HG02938 (cell line): Measurements from ENCODE around the gene TPPP.

Source experiments
- ATAC-seq: cut with Tn5 transposase; IDR thresholded peaks from one replicate; pipeline ENCODE4 v1.9.1; 2021; ENCODE audit warnings: mild to moderate bottlenecking, moderate library complexity; ENCODE audit not compliant: unreplicated experiment

TPPP gene

DNA sequence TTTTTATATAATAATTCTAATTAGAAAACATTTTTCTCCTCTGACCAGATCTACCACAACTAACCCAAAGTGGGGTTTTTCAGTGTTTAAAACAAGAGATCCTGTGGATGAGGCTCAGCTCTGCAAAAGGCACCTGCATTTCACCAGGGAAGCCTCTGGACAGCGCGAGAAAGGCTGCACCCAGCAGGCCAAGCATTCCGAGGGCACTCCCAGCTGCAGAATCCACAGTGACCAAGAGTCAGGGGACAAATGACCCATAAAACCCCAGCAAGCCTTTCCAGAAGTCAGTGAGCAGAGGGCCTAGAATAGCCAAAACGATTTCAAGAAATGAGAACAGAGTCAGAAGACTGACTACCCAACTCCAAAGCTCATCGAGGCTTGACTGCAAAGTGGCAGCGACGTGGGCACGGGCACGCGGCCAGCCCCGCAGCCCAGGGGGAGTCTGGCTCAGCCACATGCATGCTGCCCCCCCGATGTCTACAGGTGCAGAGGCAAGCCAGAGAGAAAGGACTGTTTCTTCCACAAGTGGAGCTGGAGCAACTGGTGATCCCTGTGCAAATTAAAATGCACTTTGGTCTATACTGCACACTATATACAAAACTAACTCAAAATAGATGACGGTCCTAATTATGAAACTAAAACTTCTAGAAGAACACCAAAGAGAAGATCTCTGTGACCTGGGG lies 26.2 kb downstream of the TPPP start:
- ATAC-seq, result no peak

- ATAC-seq, result no peak
Observed at GRCh38 chr5:665956-666711, 27.0 kb downstream of the TPPP start.

DNA sequence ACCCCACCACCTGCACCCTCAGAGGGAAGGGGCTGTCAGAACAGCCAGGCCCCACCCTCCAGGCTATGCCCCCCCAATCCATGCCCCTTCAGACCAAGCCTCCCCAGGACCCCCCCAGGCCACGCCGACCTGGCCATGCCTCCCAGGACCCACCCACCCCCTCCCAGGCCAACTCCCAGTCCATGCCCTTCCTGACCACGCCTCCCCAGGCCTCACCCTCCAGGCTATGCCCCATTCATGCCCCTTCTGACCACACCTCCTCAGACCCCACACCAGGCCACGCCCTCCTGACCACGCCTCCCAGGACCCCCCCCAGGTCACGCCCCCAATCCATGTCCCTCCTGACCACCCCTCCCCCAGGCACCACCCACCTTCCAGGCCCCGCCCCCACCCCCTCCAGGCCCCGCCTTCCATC lies 27.6 kb downstream of the TPPP start:
- no peak for ATAC-seq

GRCh38 chr5:664994-665360 lies 28.2 kb downstream of the TPPP start:
- ATAC-seq, result no peak

DNA sequence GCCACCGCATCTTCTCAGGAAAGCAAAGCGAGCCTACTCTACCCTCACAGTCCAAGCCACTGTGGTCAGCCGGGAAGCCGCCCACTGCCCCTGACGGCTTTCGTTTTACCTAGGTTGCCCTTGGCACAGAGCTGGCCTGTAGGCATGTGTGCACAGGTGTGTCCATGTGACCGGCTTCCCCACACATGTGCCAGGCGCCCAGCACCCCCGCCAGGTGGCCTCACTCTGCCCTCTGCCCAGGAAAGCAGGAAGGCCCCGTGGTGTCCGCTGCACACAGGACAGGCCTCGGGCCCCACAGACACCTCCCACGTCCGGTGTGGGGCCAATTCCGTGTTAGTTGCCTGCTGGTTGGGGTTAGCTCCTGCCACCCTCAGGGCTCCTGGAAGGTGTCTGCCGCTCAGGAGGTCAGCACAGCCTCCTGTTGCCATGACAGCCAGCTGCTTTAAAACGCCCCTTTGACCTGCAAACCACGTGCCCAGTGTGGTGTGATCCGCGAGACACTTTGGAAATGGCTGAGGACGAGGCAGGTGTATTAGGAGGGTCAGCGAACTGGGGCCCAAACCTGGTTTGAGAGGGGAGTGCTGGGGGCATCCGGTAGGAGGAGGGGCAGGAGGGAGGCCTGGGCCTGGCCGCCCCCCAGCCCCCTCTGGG lies 28.7 kb downstream of the TPPP start:
- ATAC-seq, result no peak

DNA sequence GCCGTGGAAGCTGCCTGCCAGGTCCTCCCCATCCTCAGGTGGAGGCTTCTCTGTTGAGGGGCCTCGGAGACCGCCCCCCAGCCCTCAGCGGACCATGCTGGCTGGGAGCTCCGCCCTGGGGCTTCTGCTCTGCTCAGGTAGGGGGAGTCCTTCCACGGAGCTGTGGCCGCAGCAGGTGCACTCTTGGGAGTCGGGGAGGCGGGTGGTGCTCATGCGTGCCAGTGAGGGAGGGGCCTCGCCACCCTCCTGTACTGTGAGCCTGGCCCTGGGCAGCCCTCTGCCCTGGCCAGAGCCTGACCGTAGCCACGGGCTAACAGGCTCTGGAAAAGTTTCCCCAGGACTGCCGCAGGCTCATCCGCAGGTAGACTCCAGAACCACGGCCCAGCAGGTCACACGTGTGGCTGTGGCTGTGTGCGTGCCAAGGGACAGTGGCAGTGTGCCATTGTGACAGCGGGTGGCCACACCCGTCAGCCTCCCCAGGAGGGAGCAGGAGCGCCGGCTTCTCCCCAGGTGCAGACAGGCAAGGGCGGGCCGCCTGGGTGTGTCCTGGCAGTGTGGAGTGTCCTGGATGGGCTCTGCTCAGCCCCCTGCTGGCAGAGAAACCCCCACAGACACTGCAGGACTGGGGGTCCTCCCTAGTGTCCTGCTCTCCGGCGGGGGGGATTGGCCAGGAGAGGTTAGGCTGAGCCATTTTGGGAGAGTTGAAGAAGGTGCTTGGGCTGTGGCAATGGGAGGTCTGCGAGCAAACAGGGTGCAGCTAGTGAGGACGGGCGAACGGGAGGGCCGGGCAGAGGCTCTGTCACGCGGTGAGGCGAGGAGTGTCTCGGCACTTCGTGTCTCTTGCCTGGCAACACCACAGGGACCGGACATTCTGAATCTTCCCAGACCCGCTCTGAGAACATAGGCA lies 29.5 kb downstream of the TPPP start:
- no peak for ATAC-seq

DNA sequence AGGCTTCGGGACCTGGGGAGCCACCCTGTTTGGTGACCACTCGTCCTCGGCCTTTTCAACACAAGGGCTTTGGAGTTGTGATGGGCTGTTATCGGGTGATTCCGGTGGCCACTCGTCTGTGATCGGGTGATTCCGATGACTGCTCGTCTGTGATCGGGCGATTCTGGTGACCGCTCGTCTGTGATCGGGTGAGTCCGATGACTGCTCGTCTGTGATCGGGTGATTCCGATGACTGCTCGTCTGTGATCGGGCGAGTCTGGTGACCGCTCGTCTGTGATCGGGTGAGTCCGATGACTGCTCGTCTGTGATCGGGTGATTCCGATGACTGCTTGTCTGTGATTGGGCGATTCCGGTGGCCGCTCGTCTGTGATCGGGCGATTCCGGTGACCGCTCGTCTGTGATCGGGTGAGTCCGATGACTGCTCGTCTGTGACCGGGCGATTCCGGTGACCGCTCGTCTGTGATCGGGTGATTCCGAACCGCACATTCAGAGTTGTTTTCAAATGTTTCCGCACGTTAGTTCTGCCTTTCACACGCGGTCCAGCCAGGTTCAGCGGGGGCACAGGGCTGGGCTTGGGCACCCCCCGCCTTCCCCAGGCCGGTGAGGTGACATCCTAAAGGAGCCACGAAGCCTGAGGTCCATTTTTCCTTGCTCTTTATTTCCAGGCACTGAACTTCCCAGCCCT lies 30.3 kb downstream of the TPPP start:
- ATAC-seq, result no peak

DNA sequence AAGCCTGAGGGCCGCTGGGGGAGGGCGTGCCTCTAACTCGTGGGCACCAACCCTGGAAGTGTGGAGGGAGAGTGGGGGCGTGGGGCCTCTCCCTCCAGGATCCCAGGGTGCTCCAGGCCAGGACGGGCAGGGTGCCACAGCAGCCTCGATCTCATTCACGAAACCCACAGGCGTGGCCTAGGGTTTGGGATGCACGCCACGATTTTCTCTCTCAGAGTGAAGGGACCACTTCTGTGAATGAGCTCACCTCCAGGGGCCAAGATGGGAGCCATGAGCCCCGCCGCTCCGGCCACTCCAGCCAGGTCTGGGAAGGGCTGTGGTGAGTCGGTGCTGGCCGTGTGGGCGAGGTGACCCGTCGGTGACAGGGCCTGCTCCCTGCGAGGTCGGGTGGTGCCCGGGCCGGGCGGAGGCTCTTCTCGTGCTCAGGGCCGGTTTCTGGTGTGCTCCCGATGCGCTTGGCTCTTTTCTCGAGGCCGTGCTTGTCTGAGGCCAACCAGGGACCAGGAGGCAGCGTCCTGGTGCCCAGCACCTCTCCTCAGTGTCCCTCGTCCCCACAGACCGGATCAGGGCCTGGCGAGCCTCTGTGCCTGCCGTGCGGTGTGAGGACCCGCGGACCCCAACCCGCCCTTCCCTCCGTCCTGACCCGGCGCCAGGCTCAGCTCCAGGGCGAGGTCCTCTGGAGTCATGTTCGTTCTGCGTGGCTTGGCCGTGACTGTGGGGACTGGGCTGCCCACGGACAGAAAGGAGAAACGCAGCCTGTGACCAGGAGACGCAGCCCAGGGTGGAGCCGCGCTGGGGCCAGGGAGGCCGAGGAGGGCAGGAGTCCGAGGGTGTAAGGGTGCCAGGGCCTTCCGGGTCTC lies 31.0 kb downstream of the TPPP start:
- no peak for ATAC-seq

DNA sequence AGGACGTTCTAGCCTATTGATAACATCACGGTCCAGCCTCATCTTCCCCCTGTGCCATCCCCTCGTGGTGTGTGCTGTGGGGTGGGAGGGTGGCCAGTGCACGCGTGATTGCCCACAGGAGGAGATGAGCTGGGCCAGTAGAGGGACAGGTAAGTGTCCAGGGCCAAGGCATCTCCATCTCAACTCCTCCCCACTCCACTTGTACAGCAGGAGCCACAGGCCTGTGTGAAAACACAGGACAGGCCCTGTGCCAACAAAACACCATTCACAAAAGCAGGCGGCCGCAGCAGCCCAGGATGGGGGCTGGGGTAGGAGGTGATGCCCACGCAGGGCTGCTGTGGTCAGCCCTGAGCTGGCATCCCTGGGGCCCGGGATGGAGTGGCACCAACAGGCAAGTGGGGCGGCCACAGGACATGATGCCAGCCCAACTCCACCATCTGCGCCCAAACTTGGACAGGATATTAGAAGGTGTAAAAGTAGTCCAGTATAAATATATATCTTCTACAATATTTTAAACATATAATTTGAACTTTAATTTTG lies 32.6 kb downstream of the TPPP start:
- ATAC-seq, result no peak

DNA sequence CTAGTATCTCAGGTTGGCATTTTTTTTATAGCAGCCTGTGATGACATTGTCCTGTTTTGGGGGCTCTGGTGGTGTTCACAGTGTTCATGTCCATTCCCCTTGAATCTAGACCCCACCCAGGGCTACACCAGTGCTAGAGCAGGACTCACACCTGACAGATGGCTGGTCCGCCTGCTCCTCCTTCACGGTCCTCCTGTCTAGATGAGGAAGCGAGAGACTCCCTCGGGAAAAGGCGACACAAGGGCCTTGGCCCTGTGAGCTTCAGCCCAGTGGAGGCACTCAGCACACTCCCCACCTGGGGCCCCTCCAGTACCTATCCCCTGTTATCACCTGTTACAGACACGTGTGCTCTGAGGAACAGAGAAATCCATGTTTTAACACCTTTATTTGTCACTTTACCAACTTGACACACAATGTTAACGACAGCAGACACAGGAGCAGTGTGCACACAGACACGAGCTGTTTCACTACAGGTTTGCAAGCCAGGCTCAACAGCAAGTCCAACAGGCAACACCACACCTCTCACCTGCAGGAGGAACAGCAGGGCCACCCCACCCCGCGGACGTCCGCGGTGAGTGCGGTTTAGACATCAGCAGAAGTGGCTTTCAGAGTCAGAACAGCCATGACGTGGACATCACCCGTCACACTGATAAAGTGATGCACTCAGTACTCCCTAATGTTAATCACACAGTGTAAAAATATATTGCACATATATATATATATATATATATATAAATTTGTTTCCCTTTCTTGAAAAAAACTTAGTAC lies 33.5 kb downstream of the TPPP start:
- ATAC-seq, result no peak

DNA sequence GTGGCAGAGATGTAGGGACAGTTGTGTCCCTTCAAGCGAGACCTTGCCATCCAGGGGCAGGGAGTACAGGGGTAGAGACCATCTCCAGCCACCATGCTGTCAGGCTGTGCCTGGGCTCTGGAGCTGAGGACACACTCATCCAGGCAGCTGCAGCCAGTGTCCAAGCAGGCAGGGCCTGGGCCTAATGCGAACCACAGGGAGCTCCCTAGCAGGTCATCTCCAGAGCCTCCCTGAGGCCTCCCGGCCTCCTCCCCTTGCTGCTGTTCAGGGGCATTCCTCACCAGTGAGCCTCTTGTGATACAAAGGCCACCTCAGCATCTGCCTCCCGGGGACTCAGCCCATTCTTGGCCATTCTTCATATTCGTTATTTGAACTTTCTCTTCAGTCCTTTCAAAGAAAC lies 35.0 kb downstream of the TPPP start:
- no peak for ATAC-seq

- no peak for ATAC-seq
Observed at GRCh38 chr5:657570-657969, 35.6 kb downstream of the TPPP start.

DNA sequence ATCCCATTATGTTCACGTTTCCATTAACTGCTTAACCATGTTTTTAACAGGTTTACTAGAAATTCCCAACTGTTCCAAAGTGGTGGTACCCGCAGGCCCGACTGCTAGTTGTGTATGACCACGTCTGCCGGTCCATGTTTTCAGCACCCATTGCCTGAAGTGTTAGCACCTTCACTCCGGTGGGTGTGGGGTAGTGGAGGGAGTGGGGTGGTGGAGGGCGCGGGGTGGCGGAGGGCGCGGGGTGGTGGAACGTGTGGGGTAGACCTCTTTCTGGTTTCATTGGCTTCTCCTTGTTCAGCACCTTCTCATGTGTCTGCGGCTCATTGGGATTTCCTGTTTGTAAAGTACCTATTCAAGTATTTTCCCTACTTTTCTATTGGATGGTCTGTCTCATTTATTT lies 37.7 kb downstream of the TPPP start:
- no peak for ATAC-seq

DNA sequence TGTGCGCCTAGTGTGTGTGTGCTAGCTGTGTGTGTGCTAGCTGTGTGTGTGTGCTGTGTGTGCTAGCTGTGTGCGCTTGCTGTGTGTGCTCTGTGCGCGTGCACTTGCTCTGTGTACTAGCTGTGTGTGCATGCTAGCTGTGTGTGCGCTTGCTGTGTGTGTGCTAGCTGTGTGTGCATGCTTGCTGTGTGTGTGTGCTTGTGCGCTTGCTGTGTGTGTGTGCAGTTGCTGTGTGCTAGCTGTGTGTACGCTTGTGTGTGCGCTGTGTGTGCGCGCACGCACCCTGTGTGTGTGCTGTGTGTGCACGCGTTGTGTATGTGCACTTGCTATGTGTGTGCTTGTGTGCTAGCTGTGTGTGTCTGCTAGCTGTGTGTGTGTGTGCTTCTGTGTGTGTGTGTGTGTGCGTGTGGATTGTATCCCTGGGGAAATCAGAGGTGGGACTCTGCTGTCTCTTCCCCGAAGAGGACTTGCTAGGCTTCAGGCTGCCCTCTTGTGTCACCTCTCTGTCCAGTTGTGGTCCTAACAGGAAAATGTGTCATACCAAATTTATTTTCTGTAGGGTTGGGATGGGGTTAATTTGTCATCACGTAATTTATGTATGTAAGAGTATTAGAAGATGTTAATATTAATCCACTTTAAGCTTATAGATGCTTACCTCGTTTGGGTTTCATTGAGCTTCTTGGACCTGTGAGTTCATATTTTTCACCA lies 38.9 kb downstream of the TPPP start:
- no peak for ATAC-seq

DNA sequence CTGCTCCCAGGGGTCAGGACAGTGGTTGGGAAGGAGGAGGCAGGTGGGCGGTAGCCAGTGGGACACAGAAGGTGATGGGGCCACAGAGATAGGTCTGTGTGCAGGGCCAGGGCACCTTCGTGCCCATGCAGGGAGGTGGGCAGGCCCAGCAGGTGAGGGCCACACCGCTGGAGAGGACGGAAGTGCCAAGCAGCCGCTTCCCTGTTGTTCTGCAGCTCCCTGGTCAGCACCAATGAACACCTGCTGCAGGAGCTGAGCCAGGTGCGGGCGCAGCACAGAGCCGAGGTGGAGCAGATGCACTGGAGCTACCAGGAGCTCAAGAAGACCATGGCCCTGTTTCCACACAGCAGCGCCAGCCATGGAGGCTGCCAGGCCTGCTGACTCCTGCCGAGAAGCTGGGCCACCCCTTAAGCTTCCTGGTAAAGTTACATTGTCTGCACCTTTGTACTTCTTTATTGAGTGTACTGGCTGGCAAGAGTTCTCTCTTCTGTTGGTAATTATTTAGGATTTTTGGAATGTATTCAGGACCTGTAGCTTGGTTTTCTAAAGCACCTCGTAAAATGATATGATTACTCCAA lies 40.3 kb downstream of the TPPP start:
- ATAC-seq, result no peak

DNA sequence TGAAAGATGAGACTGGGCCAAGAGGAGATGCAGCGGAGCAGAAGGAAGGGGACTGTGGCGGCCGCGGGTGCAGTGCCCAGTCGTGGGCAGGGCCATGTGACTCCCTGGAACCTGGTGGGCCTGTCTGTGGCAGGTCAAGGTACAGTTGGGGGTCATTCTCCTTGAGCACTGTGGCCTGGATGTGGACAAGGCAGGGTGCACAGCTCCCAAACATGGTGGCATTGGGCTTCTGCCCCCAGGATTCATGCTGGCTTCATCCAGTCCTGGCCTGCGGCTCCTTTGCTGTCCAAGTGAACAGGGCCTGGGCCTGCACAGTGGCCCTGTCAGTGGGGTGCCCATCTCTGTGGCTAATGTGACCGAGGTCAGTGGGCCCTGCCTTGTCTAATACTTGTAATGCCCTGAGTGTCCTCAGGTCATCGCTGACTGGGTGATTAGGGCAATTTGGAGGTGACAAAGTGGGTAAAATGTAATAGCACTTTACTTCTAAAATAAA lies 41.1 kb downstream of the TPPP start:
- ATAC-seq, result no peak

DNA sequence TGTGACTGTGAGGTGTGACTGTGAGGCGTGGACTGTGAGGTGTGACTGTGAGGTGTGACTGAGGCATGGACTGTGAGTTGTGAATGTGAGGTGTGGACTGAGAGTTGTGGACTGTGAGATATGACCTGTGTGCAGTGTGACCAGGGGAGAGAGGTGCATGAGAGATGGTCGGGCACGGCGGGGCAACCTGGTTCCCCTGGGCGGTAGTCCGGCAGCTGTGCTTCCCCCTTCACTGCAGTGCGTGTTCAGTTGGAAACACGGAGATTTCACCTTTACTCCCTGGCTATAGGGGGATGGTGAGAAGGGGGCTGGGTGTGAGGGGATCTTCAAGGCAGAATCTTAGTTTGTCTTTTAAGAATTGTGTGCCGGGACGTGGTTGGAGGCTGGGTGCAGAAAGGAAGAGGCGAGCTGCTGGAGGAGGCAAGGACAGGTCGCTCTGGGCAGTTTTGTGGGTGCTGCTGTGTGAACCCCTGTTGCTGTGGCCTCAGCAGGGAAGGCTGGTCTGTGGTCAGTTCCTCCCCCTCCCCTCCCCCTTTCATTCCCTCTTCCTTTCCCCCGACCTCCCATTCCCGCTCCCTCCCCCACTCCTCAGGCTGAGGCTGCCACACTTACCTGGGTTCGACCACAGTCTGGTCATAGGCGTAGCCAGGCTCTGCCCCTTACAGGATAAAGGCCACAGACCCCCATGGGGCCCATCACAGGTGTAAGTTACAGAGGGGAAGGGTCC lies 41.7 kb downstream of the TPPP start:
- ATAC-seq, result no peak
